Right lobe of liver (tissue), 4 donors: Measurements from ENCODE around the gene RASAL2.

Experiments used
- CTCF ChIP-seq, 4 donors: fragments of 200-600 bp in 3 of 4; fragments of 450-650 bp in 1 of 4; IDR thresholded peaks; one replicate each; pipeline versions ENCODE4 v1.5.1 to v1.8.0; 2016 to 2022; ENCODE audit warnings: antibody characterized with exemption in 4 of 4, mild to moderate bottlenecking in 2 of 4
- POLR2A ChIP-seq: fragments of 450-650 bp; IDR thresholded peaks from one replicate; pipeline ENCODE4 v1.6.1; 2017; ENCODE audit warnings: antibody characterized with exemption, mild to moderate bottlenecking
- donor health status: DM: no; HTN: no; CAD: no.
- donor health status: DM: no; HTN: no; CAD: no.
- donor health status: DM: no; HTN: yes; CAD: no.

- peak; percentile 42 to 51 (median 46) for TF ChIP-seq CTCF (IDR thresholded peaks at IDR 0.05)
- no peak for TF ChIP-seq POLR2A
These were observed 189.1 kb downstream of the RASAL2 start for GRCh38 chr1:178282949-178283367.
